Heart left ventricle (tissue), 16 donors: ENCODE measurements around the gene ESRRA. TPM values are rescaled to one million over a fixed set of nuclear protein-coding genes. Genes with fewer than 3 reads are reported as not detected.
"Not testable (repeated sequence)": the region's sequence is repeated elsewhere in the genome, so short reads cannot be mapped to it uniquely, and the experiment has no call there.

Experiments
- ATAC-seq, 4 donors: fragments of 200-7000 bp; cut with Tn5 transposase; one replicate each; pipeline ENCODE4 v1.9.1; 2020 to 2022; ENCODE audit warnings: moderate library complexity in 4 of 4, mild to moderate bottlenecking in 3 of 4, moderate number of reproducible peaks in 1 of 4
- DNase-seq, 5 donors: peaks; one replicate each; pipeline ENCODE4 v3.0.0-alpha.2; 2020
- H3K27ac ChIP-seq, 12 donors: fragments of 200-600 bp; sonication (generic) in 4 of 12; one replicate each; pipeline versions ENCODE4 v1.5.0 to v1.8.0; 2016 to 2022; ENCODE audit warnings: mild to moderate bottlenecking in 2 of 12
- H3K27me3 ChIP-seq, 9 donors: fragments of 200-600 bp; sonication (generic) in 2 of 9; one replicate each; pipeline versions ENCODE4 v1.5.1 to v1.8.0; 2016 to 2022; ENCODE audit warnings: mild to moderate bottlenecking in 3 of 9
- H3K36me3 ChIP-seq, 9 donors: fragments of 200-600 bp; sonication (generic) in 2 of 9; one replicate each; pipeline versions ENCODE4 v1.5.0 to v1.8.0; 2018 to 2022; ENCODE audit warnings: mild to moderate bottlenecking in 2 of 9
- H3K4me1 ChIP-seq, 12 donors: fragments of 200-600 bp; sonication (generic) in 4 of 12; one replicate each; pipeline versions ENCODE4 v1.5.0 to v1.8.0; 2016 to 2022; ENCODE audit warnings: mild to moderate bottlenecking in 3 of 12
- H3K4me3 ChIP-seq, 12 donors: fragments of 200-600 bp; sonication (generic) in 4 of 12; one replicate each; pipeline versions ENCODE4 v1.5.0 to v1.8.0; 2017 to 2022; ENCODE audit warnings: mild to moderate bottlenecking in 9 of 12, moderate library complexity in 4 of 12
- H3K9me3 ChIP-seq, 12 donors: fragments of 200-600 bp; sonication (generic) in 4 of 12; one replicate each; pipeline versions ENCODE4 v1.5.0 to v1.8.0; 2016 to 2022; ENCODE audit warnings: mild to moderate bottlenecking in 1 of 12
- CTCF ChIP-seq, 12 donors: fragments of 200-600 bp; sonication (generic) in 4 of 12; IDR thresholded peaks; one replicate each; pipeline versions ENCODE4 v1.5.0 to v1.8.0; 2018 to 2022; ENCODE audit warnings: antibody characterized with exemption in 12 of 12, mild to moderate bottlenecking in 5 of 12
- POLR2A ChIP-seq, 2 donors: fragments of 450-650 bp; IDR thresholded peaks; one replicate each; pipeline ENCODE4 v1.6.1; 2017; ENCODE audit warnings: antibody characterized with exemption in 2 of 2, mild to moderate bottlenecking in 2 of 2, moderate library complexity in 2 of 2
- WGBS, 4 donors: extraction: QIAGEN DNeasy Blood & Tissue Kit in 2 of 4; methylation state at CpG; one replicate each; pipeline versions ENCODE4 v1.1.5 to v1.1.7; 2013 to 2018; 5-methylcytosine and 5-hydroxymethylcytosine counted together
- intact Hi-C, 10 donors: fragments of 100-400 bp; cut with DNase I; formaldehyde crosslinking; loops; one replicate each; pipeline versions ENCODE4 v1.11.1 to v1.14.2; 2022
- polyA plus RNA-seq, 2 donors: library from polyadenylated mRNA; stranded (reverse); fragments of 200-250 nt; gene quantifications; one replicate each; pipeline ENCODE4 v1.2.3, GENCODE V29; 2013
- total RNA-seq, 9 donors: library from RNA; depleted of rRNA in 2 of 9; stranded (reverse); fragments of >200 nt in 2 of 9; fragmentation: NEBNext Ultra II Directional in 3 of 9; extraction: Animal tissue kit (Norgen Biotek cat#: 25700) in 3 of 9; gene quantifications; one replicate each; pipeline versions ENCODE4 v1.1.0 to v1.2.4, GENCODE V29; 2016 to 2023
- donor health status: ischemic (EF 13 %, LVEDD 7.1; RV severe dilation, severe dysfunction).
- donor health status: healthy with polysubstance abuse.
- donor health status: DM: no; HTN: yes; CAD: no.
- donor health status: DM: no; HTN: no; CAD: no.
- donor health status: ischemic (EF 25% LVEDD 6.9; RV normal size, moderate dysfunction).
- donor health status: ischemic (EF 25% LVEDD 5.7; RV mildly dilated, moderate dysfunction).
- donor health status: healthy.
- donor health status: DM: yes; HTN: yes; CAD: no.
- donor health status: ischemic (EF 35%, LVEDD 5.7; RV mildly dilated, moderate dysfunction).
- donor health status: nonischemic (EF 11% LVEDD 7.7; RV severe dilation, severe dysfunction).
- donor health status: DM: yes; HTN: yes; CAD: no.
- donor health status: PGD.
- donor health status: ischemic (EF 29% LVEDD 5.4; RV normal size, mild dysfunction).
- donor health status: nonischemic (EF 23%, LVEDD 6.1; RV moderate dilation, normal function).

ESRRA gene
- total and polyA plus RNA-seq, 11 donors: 94.0 to 291 (median 186) TPM

- WGBS, 4 donors: 92 to 96% (median 96%) methylated on average over 7 of the region's 7 CpGs
- no peak for TF ChIP-seq POLR2A (IDR thresholded peaks at IDR 0.05)
- H3K27ac ChIP-seq: no peak overlapping the region
- ATAC-seq (no peak), DNase-seq (no peak)
- H3K4me1 ChIP-seq: peaks cover 0 to 26% (median 17%) of the 10 kb centered on the region in 12 donors
- H3K9me3 ChIP-seq: no peaks in the 10 kb centered on the region
- H3K36me3 ChIP-seq: peaks cover 0 to 31% (median 18%) of the 10 kb centered on the region in 9 donors
- intact Hi-C loops: no loop called here
- H3K4me3 ChIP-seq: no peak overlapping the region
- H3K27me3 ChIP-seq: no peaks in the 10 kb centered on the region
Observed at GRCh38 chr11:64320556-64320955, 15.2 kb downstream of the ESRRA start.

- H3K4me3 ChIP-seq: no peak overlapping the region
- 82 to 89% (median 87%) methylated on average over 5 of the region's 5 CpGs for WGBS, 4 donors
- H3K4me1 ChIP-seq: peaks cover 0 to 25% (median 17%) of the 10 kb centered on the region in 12 donors
- peaks cover 0 to 27% (median 14%) of the 10 kb centered on the region in 9 donors for H3K36me3 ChIP-seq
- DNase-seq (no peak), ATAC-seq (no peak)
- H3K9me3 ChIP-seq: no peaks in the 10 kb centered on the region
- H3K27me3 ChIP-seq: no peaks in the 10 kb centered on the region
- intact Hi-C loops: no loop called here
- TF ChIP-seq CTCF (IDR thresholded peaks at IDR 0.05) (no peak), POLR2A (IDR thresholded peaks at IDR 0.05) (no peak)
- H3K27ac ChIP-seq: no peak overlapping the region
Observed at GRCh38 chr11:64321026-64321425, 15.7 kb downstream of the ESRRA start.

DNA sequence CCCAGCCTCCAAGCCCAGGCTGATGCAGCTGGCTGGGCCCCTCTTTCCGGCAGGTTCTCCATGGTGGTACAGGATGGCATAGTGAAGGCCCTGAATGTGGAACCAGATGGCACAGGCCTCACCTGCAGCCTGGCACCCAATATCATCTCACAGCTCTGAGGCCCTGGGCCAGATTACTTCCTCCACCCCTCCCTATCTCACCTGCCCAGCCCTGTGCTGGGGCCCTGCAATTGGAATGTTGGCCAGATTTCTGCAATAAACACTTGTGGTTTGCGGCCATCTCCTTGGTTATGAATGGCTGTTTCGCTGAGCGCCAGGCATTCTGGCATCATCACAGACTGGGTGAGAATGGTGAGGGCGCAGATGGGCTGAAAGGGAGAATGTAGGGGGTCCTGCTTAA lies 16.2 kb downstream of the ESRRA start:
- Histone ChIP-seq H3K9me3 (no peaks in the 10 kb centered on the region), H3K4me1 (peaks cover 0 to 20% (median 14%) of the 10 kb centered on the region in 12 donors), H3K27me3 (no peaks in the 10 kb centered on the region), H3K27ac (no peak overlapping the region), H3K36me3 (peaks cover 0 to 24% (median 10%) of the 10 kb centered on the region in 9 donors), H3K4me3 (no peak overlapping the region)
- intact Hi-C loops: no loop called here
- 92 to 97% (median 94%) methylated on average over 5 of the region's 5 CpGs for WGBS, 4 donors
- DNase-seq (no peak), ATAC-seq (no peak)
- TF ChIP-seq POLR2A (IDR thresholded peaks at IDR 0.05): no peak
- no peak for TF ChIP-seq CTCF (IDR thresholded peaks at IDR 0.05)

- H3K36me3 ChIP-seq: peaks cover 0 to 24% (median 10%) of the 10 kb centered on the region in 9 donors
- peaks cover 0 to 5% (median 0%) of the 10 kb centered on the region in 12 donors for H3K9me3 ChIP-seq
- no peak overlapping the region for H3K4me3 ChIP-seq
- H3K27ac ChIP-seq: no peak overlapping the region
- DNase-seq (no peak), ATAC-seq (no peak)
- WGBS, 4 donors: 82 to 98% (median 86%) methylated on average over 4 to 7 of the region's 7 CpGs
- no peaks in the 10 kb centered on the region for H3K27me3 ChIP-seq
- H3K4me1 ChIP-seq: peaks cover 0 to 14% (median 8%) of the 10 kb centered on the region in 12 donors
- TF ChIP-seq POLR2A (IDR thresholded peaks at IDR 0.05): no peak
- intact Hi-C loops: no loop called here
Observed at GRCh38 chr11:64322925-64323260, 17.6 kb downstream of the ESRRA start.

DNA sequence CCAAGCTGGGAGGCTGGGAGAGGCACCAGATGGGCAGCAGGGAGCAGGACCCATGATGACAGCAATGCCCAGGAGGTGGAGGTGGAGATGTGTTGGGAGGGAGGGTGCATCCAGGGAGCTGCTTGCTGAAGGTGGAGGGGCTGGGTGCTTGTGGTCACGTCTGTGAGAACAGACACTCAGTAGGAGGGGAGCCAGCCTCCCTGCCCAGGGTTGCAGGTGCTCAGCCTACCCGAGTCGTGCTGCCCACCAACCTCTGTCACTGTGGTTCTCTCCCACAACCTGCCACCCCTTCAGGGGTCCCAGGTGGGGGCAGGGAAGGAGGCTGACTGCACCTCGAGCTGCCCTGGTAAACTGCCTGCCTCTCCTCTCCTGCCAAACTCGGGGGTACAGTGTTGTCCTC lies 18.0 kb downstream of the ESRRA start:
- ATAC-seq (no peak), DNase-seq (no peak)
- Histone ChIP-seq H3K27me3 (no peaks in the 10 kb centered on the region), H3K9me3 (peaks cover 0 to 5% (median 0%) of the 10 kb centered on the region in 12 donors), H3K4me1 (peaks cover 0 to 13% (median 8%) of the 10 kb centered on the region in 12 donors), H3K4me3 (no peak overlapping the region), H3K36me3 (peaks cover 0 to 24% (median 10%) of the 10 kb centered on the region in 9 donors), H3K27ac (no peak overlapping the region)
- intact Hi-C loops: no loop called here
- WGBS, 4 donors: 66 to 76% (median 66%) methylated on average over 4 to 5 of the region's 5 CpGs
- TF ChIP-seq CTCF (IDR thresholded peaks at IDR 0.05) (no peak), POLR2A (IDR thresholded peaks at IDR 0.05) (no peak)

GRCh38 chr11:64323984-64324383 lies 18.7 kb downstream of the ESRRA start:
- intact Hi-C loops, H3K27me3 ChIP-seq, ATAC-seq, H3K9me3 ChIP-seq, H3K4me3 ChIP-seq, DNase-seq, H3K4me1 ChIP-seq, H3K27ac ChIP-seq: not testable (repeated sequence)
- 79 to 86% (median 84%) methylated on average over 3 to 4 of the region's 4 CpGs for WGBS, 4 donors
- peaks cover 0 to 24% (median 10%) of the 10 kb centered on the region in 9 donors for H3K36me3 ChIP-seq
